PFSK-1 (cell line): Measurements from ENCODE around the gene LIMS2.

ENCODE experiments used
- POLR2AphosphoS5 ChIP-seq: IDR thresholded peaks from 2 replicates; pipeline ENCODE4 v1.6.1; 2012; ENCODE audit warnings: low read depth, mild to moderate bottlenecking, control low read depth, low read length, moderate library complexity
- REST ChIP-seq, 2 experiments: IDR thresholded peaks; 2 replicates each; pipeline versions ENCODE4 v1.6.1 to v1.8.0; 2011 to 2012; ENCODE audit warnings: low read depth in 2 of 2, low read length in 2 of 2, control low read depth in 1 of 2, inconsistent platforms in 1 of 2, mild to moderate bottlenecking in 1 of 2, moderate library complexity in 1 of 2; ENCODE audit not compliant: insufficient read depth in 1 of 2
- SIN3A ChIP-seq: IDR thresholded peaks from 2 replicates; pipeline ENCODE4 v1.6.1; 2012; ENCODE audit warnings: mild to moderate bottlenecking, low read length, moderate library complexity, borderline replicate concordance; ENCODE audit not compliant: insufficient read depth
- TAF1 ChIP-seq: IDR thresholded peaks from 2 replicates; pipeline ENCODE4 v1.6.1; 2012; ENCODE audit warnings: low read length, control low read depth, borderline replicate concordance; ENCODE audit not compliant: insufficient read depth

- no peak for TF ChIP-seq TAF1
- no peak for TF ChIP-seq POLR2AphosphoS5
- no peak for TF ChIP-seq REST (IDR thresholded peaks at IDR 0.05; ENCODE audit: insufficient read depth in 1 of 2, low read depth in 2 of 2, low read length in 2 of 2)
- TF ChIP-seq SIN3A: no peak
Observed at GRCh38 chr2:127704641-127705390, 29.5 kb upstream of the LIMS2 start.
